ENCODE results near the gene LTBR.

Gene LTBR

GRCh38 chr12:6363330-6364043, 20.5 kb upstream of the LTBR start (continued):
- TF ChIP-seq ZNF398 (tag by site-specific recombination; IDR thresholded peaks at IDR 0.05) (no peak), ZFP41 (tag by site-specific recombination; IDR thresholded peaks at IDR 0.05; ENCODE audit: borderline replicate concordance) (no peak), ZNF600 (tag by site-specific recombination; IDR thresholded peaks at IDR 0.05) (no peak), ZNF19 (tag by site-specific recombination; IDR thresholded peaks at IDR 0.05; ENCODE audit: low read depth) (no peak), MZF1 (tag by site-specific recombination; IDR thresholded peaks at IDR 0.05; ENCODE audit: borderline replicate concordance) (no peak), KLF9 (tag by site-specific recombination; IDR thresholded peaks at IDR 0.05; ENCODE audit: low read depth) (peak; percentile 68), GLIS2 (tag by site-specific recombination; IDR thresholded peaks at IDR 0.05) (peak; percentile 77), SP2 (tag by site-specific recombination; IDR thresholded peaks at IDR 0.05) (0 out of 2 replicates have a peak, but pooled peaks have one; percentile 7), ZNF623 (tag by site-specific recombination; IDR thresholded peaks at IDR 0.05) (no peak), KLF10 (tag by site-specific recombination; IDR thresholded peaks at IDR 0.05) (peak; percentile 72), ZNF362 (tag by site-specific recombination; IDR thresholded peaks at IDR 0.05) (no peak), FEZF1 (tag by site-specific recombination; IDR thresholded peaks at IDR 0.05) (no peak), PRDM4 (tag by site-specific recombination; IDR thresholded peaks at IDR 0.05) (no peak)

- ChIA-PET CTCF (interaction anchor here (0.6 kb wide), 1 partner anchor 331 kb away, joined by 3 read pairs; no protein-coding TSS in a partner anchor), POLR2A (interaction anchor here (0.9 to 1.9 kb wide), 4 partner anchors 12 to 28 kb away, joined by 3 to 15 read pairs (median 6); partner anchors contain the start of genes SCNN1A and TNFRSF1A)
- peak; percentile 90 for TF ChIP-seq KLF1 (tag by site-specific recombination; IDR thresholded peaks at IDR 0.05)
- no peak for TF ChIP-seq ZNF610 (tag by site-specific recombination; IDR thresholded peaks at IDR 0.05; ENCODE audit: borderline replicate concordance)
- no peaks in the 10 kb centered on the region for H3K9me3 ChIP-seq (ENCODE audit: control insufficient read depth, insufficient read depth, low read depth, low read length)
- no peak overlapping the region for H3K4me3 ChIP-seq (ENCODE audit: low read depth, low read length)
- no peaks in the 10 kb centered on the region for H3K36me3 ChIP-seq (ENCODE audit: control insufficient read depth in 2 of 2, insufficient read depth in 1 of 2, low read length in 2 of 2)
- no peak overlapping the region for H3K27ac ChIP-seq (ENCODE audit: extremely low read depth, low read depth, low read length)
- H3K4me1 ChIP-seq (ENCODE audit: control insufficient read depth, insufficient read depth, low read length): peaks cover 4% of the 10 kb centered on the region
These were observed 20.0 kb upstream of the LTBR start for GRCh38 chr12:6364044-6364374.

- no peaks in the 10 kb centered on the region for H3K36me3 ChIP-seq (ENCODE audit: control insufficient read depth in 2 of 2, insufficient read depth in 1 of 2, low read length in 2 of 2)
- no peak overlapping the region for H3K27ac ChIP-seq (ENCODE audit: extremely low read depth, low read depth, low read length)
- H3K9me3 ChIP-seq (ENCODE audit: control insufficient read depth, insufficient read depth, low read depth, low read length): no peaks in the 10 kb centered on the region
- POLR2A ChIA-PET: interaction anchor here (0.6 to 1.3 kb wide), 3 partner anchors 31 to 167 kb away, joined by 5 to 6 read pairs (median 5); partner anchors contain the start of gene GAPDH
- CTCF ChIA-PET: interaction anchor here (0.6 to 1.1 kb wide), 11 partner anchors 10 to 460 kb away, joined by 3 to 4 read pairs (median 3); partner anchors contain the start of gene TNFRSF1A
- peaks cover 17% of the 10 kb centered on the region for H3K4me1 ChIP-seq (ENCODE audit: control insufficient read depth, insufficient read depth, low read length)
- H3K4me3 ChIP-seq (ENCODE audit: low read depth, low read length): no peak overlapping the region
- TF ChIP-seq INSM2 (tag by site-specific recombination; IDR thresholded peaks at IDR 0.05): no peak
- no peak for TF ChIP-seq ZNF747 (tag by site-specific recombination; IDR thresholded peaks at IDR 0.05)
- 0 out of 2 replicates have a peak, but pooled peaks have one; percentile 20 for TF ChIP-seq ZNF654 (tag by site-specific recombination; IDR thresholded peaks at IDR 0.05; ENCODE audit: low read depth)
- TF ChIP-seq GLIS1 (tag by site-specific recombination; IDR thresholded peaks at IDR 0.05): peak; percentile 20; the same call in 1 of the 2 replicates
- TF ChIP-seq ZNF600 (tag by site-specific recombination; IDR thresholded peaks at IDR 0.05): peak; percentile 49; the same call in 1 of the 2 replicates
- peak; percentile 92 for TF ChIP-seq ZBTB17 (tag by site-specific recombination; IDR thresholded peaks at IDR 0.05)
- no peak for TF ChIP-seq ZNF311 (tag by site-specific recombination; IDR thresholded peaks at IDR 0.05; ENCODE audit: borderline replicate concordance)
- TF ChIP-seq ZNF121 (tag by site-specific recombination; IDR thresholded peaks at IDR 0.05): peak; percentile 59; the same call in 1 of the 2 replicates
These were observed 16.6 kb upstream of the LTBR start for GRCh38 chr12:6367065-6367968.
